SK-N-SH (cell line): ENCODE results near the gene CEACAM8.

Experiments used
- MXI1 ChIP-seq: IDR thresholded peaks from 2 replicates; pipeline ENCODE4 v1.6.1; 2012; ENCODE audit warnings: mild to moderate bottlenecking, low read depth, low read length, improper control_type of control experiment
- TAF1 ChIP-seq: IDR thresholded peaks from 2 replicates; pipeline ENCODE4 v1.6.1; 2012; ENCODE audit warnings: low read depth, mild to moderate bottlenecking, low read length, moderate library complexity, borderline replicate concordance
- TEAD4 ChIP-seq: IDR thresholded peaks from 2 replicates; pipeline ENCODE4 v1.4.0; 2012; ENCODE audit warnings: mild to moderate bottlenecking, borderline replicate concordance; ENCODE audit not compliant: insufficient read depth
- TF ChIP-seq, protein P1 (sequence below): fragments of 200-600 bp; sonication (generic); IDR thresholded peaks from 2 replicates; pipeline ENCODE4 v1.6.1; 2017; ENCODE audit warnings: antibody characterized with exemption, mild to moderate bottlenecking, moderate library complexity

DNA sequence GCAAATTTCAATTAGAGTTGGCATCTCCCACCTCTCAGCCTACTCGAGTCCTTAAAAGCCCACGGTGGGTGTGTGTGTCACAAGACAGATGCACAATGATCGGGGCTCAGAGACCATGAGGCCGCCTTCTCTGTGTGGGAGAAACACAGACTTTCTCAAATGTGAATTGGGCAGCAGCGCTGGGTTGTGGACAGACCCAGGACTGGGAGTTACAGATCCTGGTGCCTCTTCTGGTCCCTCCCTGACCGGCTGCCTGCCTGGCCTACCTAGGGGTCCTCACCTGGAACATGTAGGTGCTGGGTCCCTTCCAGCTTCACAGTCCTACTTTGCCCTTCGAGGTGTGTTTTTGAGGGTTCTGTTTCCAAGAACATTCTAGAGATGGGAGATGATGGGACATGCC is 4.9 kb downstream of the CEACAM8 start:
- TF ChIP-seq TAF1: no peak
- no peak for TF ChIP-seq MXI1
- TF ChIP-seq, protein P1, sequence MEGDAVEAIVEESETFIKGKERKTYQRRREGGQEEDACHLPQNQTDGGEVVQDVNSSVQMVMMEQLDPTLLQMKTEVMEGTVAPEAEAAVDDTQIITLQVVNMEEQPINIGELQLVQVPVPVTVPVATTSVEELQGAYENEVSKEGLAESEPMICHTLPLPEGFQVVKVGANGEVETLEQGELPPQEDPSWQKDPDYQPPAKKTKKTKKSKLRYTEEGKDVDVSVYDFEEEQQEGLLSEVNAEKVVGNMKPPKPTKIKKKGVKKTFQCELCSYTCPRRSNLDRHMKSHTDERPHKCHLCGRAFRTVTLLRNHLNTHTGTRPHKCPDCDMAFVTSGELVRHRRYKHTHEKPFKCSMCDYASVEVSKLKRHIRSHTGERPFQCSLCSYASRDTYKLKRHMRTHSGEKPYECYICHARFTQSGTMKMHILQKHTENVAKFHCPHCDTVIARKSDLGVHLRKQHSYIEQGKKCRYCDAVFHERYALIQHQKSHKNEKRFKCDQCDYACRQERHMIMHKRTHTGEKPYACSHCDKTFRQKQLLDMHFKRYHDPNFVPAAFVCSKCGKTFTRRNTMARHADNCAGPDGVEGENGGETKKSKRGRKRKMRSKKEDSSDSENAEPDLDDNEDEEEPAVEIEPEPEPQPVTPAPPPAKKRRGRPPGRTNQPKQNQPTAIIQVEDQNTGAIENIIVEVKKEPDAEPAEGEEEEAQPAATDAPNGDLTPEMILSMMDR: no peak
- TF ChIP-seq TEAD4: no peak
